ENCODE results near the gene RBM34.
"Not testable (repeated sequence)": the region's sequence is repeated elsewhere in the genome, so short reads cannot be mapped to it uniquely, and the experiment has no call there.

Gene RBM34

DNA sequence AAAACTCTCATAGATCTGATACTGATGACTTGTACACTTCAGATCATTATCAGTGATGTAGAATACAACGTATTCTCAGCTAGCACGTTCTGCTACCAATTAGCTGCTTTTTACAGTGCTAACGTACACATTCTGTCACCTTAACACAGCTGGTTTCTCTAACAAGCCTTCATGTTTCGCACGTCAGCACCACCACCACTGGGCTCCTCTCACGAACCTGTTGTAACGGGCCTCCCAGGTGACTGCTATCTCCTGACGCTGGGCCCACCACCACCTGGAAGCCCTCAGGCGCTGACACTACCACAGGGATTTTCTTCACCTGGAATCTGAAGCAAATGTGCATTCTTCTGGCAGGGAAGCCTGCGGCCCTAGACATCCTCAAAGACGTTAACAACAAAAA lies 52.2 kb downstream of the RBM34 start:
- DNase-seq, result no peak

DNA sequence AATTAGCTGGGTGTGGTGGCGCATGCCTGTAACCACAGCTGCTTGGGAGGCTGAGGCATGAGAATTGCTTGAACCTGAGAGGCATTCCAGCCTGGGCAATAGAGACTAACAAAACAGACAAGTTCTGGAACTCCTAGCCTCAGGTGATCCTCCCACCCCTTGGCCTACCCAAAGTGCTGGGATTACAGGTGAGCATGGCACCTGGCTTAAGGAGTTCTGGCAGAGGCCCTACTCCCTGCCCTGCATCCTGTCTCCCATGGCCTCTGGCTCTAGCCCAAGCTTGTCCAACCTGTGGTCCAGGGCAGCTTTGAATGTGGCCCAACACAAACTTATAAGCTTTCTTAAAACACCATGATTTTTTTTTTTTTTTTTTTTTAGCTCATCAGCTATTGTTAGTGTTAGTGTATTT lies 52.9 kb downstream of the RBM34 start:
- no peak for DNase-seq

DNA sequence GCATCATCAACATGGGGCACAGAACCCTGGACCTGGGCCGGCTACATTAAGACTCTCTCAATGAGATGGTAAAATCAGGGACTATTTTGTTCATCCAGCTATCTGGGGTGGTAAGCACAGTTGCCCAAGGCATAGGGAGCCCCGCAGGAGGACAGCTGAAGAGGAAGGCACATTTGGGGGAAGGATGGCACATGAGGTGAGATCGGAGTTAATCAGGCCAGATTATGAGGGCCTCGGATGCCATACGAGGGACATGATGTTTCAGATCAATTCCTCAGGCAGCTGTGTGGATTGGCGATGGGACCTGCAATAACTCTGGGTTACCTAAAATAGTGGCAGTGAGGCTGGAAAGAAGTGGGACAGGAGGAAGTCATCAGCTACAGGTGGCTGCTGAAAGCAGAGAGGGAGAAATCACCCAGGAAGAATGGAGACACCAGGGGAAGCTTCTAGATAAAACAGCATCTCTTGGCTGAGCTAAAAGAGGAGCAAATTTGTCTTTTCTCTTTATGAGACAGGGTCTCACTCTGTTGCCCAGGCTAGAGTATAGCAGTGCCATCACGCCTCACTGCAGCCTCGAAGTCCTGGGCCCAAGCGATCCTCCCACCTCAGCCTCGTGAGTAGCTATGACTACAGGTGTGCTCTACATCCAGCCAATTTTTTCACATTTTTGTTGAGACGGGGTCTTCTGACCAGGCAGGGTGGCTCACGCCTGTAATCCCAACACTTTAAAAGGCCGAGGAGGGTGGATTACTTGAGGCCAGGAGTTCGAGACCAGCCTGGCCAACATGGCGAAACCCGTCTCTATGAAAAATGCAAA lies 53.5 kb downstream of the RBM34 start:
- DNase-seq, result no peak

DNA sequence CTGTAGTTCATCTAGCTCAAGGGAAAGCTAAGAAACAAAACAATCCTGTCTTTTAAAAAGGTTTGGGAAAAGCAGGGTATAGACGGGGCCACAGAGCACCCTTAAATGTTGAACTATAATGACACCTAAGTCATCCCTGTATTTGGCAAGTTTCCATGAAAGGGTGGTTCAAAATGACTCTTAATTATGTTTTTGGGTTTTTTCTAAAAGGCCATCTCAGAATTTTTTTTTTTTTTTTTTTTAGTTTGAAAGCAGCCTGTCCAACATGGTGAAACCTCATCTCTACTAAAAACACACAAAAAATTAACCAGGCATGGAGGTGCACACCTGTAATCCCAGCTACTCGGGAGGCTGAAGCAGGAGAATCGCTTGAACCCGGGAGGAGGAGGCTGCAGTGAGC lies 54.6 kb downstream of the RBM34 start:
- no peak for DNase-seq

DNA sequence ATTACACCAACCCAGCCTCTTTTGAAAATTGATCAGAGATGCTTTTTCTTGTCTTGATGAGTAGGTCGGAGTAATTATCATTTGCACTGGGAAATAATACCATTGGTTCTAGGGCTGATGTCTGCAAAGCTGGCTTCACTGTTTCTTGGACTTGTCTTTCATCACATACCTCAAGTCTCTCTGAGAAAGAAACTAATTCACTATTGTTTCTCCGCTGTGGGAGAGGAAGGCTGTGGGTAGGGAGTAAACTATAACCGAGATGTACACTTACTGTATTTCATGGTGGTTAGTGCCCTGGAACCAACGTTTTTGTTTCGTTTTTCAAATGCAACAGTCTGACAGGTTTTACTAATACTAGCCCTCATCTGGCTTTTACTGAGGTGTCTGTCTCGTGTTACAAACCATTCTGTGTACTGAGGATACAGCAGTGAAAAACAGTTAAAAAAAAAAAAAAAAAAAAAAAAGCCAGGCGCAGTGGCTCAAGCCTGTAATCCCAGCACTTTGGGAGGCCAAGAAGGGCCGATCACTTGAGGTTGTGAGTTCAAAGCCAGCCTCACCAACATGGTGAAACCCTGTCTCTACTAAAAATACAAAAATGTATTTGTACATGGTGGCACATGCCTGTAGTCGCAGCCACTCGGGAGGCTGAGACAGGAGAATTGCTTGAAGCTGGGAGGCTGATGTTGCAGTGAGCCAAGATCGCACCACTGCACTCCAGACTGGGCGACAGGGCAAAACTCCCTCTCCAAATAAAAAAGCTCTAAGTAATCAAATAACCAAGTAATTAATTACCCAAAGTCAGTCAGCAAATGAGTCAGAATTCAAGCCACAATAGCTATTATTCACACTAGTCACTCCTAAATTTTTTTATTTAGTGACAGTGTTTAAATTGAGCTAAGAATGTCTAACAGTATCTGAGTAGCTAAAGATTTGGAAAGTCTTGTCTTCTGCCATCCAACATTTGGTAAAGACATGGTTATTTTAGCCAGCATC lies 55.7 kb downstream of the RBM34 start:
- peak in 1 of 2 donors; percentile 56 for DNase-seq

DNA sequence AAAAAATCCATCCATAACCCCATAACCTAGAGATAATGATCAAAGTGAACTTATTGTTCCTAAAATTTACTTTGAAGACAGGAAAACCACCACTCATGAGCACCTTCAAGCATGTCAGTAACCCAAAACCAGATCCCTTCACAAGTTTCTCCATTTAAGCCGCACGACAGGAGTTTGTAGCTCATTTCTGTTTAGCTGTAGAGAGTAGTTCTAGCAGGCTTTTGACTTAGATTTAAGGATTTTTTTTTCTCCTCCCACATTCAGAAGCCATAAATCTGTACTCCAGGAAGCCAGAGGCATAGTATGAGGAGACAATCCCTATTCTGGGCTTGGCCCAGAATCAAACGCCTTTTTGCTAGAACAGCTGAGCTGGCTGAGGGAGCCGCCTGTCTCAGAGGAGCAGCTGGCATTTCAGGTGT lies 58.0 kb downstream of the RBM34 start:
- DNase-seq, result peak in 1 of 2 donors; percentile 53

DNA sequence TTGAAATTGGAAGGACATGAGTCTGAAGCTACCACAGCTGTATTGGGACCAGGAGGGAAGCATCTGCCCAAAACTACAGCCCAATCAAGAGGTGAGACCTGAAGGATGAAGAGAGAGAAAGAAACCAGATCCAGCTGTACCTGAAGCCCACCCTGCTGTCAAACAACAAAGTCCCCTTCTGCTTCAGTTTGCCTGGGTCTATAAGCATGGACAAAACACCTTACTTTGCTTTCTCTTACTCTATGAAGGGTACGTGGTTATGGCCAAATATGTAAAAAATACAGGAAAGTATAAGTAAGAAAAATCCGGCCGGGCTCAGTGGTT lies 58.8 kb downstream of the RBM34 start:
- no peak for DNase-seq

DNA sequence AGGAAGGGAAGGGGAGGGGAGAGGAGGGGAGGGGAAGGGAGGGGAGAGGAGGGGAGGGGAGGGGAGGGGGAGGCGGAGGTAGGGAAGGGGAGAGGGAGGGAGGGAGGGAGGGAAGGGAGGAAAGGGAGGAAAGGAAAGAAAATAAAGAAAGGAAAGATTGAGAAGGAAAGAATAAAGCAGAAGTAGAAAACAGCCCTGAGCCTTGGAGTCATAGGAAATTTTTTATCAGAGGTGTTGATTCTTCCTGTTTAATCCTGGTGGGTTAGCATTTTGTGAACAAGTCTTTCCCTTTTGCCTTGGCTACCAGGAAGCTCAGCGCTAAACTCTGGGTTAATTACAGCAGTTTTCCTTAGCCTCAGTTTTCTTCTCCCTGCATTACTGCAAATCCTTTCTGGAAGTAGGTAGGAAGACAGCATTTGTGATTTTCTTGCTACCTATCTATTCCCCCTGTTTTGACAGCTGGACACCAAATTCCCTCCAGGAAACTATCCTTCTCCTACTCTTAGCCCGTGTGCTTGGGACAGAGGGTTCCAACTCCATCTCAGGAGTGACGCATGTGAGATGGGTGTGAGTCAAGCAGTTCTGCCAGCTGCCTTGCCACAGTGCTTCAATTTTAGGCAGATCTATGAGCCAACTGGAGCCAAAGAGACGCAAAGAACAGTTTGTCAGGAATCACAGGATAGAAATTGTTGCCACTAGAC lies 59.3 kb downstream of the RBM34 start:
- DNase-seq, result no peak

DNA sequence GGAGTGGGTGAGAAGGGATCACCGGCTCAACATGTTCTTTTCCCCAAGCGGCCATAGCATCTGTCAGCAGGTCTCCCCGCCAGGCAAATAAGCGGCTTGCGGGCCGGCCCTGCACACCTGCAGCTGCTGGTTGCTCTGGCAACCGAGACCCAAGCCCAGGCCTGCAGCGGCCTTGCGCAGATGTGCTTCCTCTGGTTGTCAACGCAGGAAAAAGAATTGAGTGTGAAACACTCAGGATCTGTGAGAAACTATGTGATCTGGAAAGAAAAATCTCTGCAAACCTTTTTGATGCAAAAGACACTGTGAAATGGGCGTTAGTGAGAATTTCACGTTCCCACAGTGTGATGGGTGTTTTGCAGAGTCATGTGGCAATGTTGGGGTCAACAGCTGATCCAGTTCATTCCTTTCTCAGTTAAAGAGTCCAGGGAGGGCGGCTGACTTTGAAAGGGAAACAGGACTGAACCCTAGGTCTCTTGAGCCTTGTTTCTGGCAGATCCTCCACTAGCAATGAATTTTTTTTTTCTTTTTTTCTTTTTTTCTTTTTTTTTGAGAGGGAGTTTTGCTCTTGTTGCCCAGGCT lies 60.8 kb downstream of the RBM34 start:
- DNase-seq, result no peak

DNA sequence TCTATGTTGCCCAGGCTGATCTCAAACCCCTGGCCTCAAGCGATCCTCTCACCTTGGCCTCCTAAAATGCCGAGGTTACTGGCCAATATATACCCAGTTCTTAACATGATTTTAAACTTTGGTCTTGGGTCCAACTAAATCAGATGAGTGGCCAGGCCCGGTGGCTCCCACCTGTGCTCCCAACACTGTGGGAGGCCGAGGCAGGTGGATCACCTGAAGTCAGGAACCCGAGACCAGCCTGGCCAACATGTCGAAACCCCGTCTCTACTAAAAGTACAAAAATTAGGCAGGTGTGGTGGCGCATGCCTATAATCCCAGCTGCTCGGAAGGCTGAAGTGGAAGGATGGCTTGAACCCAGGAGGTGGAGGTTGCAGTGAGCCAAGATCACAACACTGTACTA lies 62.1 kb downstream of the RBM34 start:
- DNase-seq, result no peak

DNA sequence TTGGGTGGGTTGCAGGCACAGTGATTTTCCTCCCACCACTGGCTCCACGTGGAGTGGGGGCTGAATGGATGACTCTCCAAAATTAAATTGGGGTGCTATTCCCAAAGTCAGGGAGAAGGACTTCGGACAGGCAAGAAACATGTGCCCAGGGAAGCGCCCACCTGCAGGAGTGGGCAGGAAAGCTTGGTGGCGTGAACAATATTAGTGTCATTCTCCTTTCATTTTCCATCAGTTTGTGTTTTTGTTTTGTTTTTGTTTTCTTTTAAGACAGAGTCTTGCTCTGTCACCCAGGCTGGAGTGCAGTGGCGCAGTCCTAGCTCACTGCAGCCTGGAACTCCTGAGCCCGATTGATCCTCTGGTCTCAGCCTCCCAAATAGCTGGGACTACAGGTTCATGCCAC lies 62.5 kb downstream of the RBM34 start:
- DNase-seq, result no peak

DNA sequence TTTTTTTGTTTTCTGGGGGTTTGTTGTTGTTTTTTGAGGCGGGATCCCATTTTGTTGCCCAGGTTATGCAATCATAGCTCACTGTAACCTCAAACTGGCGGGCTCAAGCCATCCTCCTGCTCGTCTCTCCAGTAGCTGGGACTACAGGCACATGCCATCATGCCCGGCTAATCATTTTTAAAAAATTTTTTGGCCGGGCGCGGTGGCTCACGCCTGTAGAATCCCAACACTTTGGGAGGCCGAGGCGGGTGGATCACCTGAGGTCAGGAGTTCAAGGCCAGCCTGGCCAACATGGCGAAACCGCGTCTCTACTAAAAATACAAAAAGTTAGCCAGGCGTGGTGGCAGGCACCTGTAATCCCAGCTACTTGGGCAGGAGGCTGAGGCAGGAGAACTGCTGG lies 63.5 kb downstream of the RBM34 start:
- DNase-seq, result not testable (repeated sequence)

DNA sequence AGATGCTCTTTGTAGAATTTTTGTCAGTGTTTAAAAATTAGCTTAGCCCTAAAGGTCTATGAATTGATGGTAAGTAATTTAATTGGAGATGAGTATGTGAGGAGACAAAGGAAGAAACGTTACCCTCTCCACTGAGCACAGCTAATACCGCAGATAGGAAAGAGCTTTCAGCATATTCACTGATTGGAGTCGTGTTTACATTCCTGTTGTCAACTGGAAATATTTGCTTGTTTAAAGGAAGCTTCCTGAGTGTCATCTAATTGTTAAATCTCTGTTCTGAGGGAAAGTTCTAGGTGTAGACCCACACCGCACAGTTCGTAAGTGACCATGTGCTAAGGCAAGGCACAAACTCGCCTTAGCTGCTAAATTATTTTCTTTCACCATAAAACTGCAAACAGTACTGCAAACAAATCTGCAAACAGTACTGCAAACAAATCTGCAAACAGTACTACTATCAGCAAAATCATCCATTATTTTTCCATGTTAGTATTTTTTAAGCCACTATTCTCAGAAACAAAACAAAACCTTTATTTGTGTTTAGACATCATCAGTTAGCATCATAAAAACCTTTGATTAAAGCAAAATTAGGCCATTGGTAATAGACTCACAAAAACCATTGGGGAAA lies 65.0 kb downstream of the RBM34 start:
- no peak for DNase-seq

DNA sequence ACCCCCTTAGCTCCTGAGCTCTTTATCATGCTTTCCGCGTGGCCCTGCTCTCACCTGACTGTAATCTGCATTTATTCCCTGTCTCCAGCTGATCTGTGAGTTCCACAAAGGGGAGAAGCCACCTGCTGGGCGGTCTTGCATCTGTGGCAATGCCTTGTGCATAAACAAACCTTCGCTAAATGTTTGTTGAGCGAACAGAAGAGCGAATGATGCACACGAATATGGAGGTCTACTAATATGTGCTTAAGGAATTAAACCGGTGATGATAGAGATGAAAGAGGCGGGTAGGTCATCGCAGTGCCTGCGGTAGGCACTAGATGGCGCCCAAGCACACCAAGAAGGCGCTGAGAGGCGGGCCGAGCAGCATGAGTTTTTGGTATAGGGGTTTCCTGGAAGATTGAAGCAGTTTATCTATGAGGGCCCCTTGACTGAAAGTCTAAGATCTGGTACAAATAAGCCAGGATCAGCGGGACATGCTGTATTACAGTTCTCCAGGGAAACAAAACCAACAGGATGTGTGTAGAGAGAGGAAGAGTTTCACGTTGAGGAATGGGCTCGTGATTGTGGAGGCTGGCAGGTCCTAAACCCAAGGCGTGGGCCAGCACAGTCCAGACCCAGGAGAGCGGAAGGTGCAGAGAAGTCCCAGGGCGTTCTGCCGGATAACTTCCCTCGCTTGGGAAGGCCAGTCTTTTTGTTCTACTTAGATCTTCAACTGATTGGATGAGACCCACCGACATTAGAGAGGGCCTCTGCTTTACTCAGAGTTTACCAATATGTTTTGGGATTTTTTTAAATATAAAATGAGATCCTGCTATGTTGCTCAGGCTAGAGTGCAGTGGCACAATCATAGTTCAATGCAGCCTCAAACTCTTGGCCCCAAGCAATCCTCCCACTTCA lies 67.1 kb downstream of the RBM34 start:
- peak; percentile 80 to 83 for DNase-seq

DNA sequence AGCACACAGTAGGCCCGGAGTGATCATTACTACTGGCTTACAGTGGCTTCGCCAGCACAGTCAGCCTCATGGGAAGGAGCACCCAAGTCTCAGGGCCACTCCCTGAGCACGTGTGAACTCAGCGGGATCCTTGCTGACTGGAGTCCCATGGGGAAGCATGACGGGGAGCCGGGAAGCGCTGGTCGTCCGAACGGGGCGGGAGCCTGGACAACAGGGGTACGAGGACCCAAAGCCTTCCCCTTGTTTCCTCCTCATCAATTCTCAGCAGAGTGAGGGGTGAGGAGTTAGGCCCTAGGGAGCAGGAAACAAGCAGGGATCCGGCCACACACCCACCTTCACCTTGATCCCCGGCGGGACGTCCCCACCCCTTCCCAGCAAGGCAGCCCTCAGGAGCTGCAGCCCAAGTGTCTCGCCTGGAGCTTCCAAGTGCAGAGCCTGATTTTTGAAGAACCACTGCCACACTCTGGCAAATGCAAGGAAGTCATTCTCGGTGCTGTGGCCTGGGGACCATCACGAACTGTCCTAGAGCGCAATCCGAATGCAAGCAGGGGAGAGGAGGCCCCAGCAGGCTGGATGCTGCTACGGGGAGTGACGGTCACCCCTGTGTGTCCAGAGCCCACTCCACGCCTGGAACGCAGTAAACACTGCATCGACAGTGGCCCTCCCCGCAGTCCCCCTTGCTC lies 67.9 kb downstream of the RBM34 start:
- no peak for DNase-seq

DNA sequence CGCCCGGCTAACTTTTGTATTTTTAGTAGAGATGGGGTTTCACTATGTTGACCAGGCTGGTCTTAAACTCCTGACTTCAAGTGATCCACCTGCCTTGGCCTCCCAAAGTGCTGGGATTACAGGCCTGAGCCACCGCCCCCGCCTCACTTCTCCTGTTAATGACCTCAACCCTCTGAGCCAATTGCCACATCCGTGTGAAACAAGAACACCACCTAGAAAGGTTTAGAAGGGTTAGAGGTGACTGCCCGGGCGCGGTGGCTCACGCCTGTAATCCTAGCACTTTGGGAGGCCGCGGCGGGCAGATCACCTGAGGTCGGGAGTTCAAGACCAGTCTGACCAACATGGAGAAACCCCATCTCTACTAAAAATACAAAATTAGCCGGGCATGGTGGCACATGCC lies 68.6 kb downstream of the RBM34 start:
- not testable (repeated sequence) for DNase-seq

DNA sequence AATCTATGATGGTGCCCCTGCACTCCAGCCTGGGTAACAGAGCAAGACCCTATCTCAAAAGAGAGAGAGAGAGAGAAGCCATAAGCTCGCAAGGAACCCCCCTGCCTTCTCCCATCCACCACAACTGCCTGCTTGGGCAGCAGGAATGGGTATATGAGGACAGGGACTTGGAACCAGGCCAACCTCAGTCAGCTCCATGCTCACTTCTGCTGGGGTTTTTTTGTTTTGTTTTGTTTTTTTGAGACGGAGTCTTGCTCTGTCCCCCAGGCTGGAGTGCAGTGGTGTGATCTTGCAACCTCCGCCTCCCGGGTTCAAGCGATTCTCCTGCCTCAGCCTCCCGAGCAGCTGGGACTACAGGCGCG lies 69.0 kb downstream of the RBM34 start:
- not testable (repeated sequence) for DNase-seq

DNA sequence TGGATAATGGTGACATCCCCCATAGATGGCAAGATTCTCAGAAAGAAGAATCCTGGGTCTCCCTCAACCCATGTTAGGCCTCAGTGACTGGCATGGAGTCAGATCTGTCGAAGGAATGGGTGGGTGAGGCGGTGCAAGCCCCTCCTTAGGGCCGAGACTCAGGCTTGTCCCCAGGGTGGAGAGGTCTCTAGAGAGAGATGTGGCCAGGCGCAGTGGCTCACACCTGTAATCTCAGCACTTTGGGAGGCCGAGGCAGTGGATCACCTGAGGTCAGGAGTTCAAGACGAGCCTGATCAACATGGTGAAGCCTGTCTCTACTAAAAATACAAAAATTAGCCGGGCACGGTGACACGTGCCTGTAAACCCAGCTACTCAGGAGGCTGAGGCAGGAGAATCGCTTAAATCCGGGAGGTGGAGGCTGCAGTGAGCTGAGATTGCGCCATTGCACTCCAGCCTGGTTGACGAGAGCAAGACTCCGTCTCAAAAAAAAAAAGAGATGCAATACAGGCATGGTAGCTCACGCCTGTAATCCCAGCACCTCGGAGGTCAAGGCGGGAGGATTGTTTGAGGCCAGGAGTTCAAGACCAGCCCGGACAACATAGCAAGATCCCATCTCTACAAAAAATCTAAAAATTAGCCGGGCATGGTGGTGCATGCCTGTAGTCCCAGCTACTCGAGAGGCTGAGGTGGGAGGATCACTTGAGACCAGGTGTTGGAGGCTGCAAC lies 69.6 kb downstream of the RBM34 start:
- DNase-seq, result not testable (repeated sequence)

DNA sequence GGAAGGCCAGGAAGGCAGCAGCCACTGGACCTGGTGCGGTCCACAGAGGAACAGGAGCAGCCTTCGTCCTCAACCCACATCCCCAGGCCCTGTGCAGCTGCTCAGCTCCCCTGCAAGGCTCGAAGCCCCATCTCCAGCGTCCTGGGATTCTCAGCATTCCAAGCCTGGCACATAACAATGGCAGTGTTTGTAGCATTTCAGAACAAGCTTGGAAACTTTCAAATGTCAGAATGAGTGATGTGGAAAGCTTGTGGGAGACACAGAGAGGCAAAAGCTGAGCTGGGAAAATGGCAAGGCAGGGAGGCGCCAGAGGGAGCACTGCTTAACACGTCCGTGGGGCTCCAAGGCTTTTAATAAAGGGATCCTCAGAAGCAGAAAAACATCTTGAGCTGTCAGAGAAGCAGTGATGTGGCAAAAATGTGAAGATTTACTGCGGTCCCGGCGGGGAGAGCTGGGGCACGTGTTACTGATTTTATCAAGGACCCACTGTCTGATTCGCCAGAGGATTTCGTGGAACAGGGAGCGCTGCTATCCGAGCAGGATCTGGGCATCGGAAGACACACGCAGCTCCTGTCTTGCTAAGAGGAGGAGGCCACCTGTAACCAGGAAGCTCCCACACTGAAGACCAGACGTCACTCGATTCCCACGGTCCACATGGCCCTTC lies 70.5 kb downstream of the RBM34 start:
- no peak for DNase-seq

DNA sequence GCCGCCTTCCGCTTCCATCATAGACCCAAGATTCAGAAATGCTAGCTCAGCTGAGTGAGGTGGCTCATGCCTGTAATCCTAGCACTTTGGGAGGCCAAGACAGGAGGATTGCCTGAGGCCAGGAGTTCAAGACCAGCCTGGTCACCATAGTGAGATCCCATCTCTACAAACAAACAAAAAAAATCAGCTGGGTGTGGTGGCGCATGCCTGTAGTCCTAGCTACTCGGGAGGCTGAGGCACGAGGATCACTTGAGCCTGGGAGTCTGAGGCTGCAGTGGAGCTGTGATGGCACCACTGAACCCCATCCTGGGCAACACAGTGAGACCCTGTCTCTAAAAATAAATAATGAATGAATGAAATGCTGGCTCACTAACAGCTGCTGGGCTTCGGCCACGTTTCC lies 72.1 kb downstream of the RBM34 start:
- DNase-seq, result no peak
